ENCODE data around the gene EVI2A.

Gene EVI2A

DNA sequence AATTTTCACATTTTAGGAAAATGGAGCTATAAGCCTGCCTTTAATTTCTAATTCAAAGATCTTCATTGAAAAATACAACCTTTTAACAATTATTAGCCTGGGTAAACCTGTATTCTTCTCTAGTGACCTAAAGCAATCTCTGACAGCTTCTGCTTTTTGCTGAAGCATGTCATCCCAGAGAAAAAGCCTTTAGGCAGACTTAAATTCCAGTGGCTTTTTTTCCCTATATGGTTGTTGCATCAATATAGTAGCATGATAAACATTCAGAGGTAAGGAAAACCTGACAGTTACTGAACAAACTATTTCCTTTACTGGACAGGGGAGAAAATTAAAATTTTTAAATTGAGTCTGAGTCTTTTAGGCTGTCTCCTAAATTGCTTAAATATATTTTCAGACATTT lies 7.8 kb upstream of the EVI2A start:
- no peak overlapping the region for H3K27ac ChIP-seq (ENCODE audit: low read depth, low read length)
- no peaks in the 10 kb centered on the region for H3K79me2 ChIP-seq (ENCODE audit: insufficient read depth, low read length)
- no peak for TF ChIP-seq EZH2phosphoT487 (conservative IDR thresholded peaks at IDR 0.05; ENCODE audit: low read length)
- TF ChIP-seq, protein P1, sequence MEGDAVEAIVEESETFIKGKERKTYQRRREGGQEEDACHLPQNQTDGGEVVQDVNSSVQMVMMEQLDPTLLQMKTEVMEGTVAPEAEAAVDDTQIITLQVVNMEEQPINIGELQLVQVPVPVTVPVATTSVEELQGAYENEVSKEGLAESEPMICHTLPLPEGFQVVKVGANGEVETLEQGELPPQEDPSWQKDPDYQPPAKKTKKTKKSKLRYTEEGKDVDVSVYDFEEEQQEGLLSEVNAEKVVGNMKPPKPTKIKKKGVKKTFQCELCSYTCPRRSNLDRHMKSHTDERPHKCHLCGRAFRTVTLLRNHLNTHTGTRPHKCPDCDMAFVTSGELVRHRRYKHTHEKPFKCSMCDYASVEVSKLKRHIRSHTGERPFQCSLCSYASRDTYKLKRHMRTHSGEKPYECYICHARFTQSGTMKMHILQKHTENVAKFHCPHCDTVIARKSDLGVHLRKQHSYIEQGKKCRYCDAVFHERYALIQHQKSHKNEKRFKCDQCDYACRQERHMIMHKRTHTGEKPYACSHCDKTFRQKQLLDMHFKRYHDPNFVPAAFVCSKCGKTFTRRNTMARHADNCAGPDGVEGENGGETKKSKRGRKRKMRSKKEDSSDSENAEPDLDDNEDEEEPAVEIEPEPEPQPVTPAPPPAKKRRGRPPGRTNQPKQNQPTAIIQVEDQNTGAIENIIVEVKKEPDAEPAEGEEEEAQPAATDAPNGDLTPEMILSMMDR (IDR thresholded peaks at IDR 0.05; ENCODE audit: insufficient read depth, low read length, poor library complexity, severe bottlenecking) = no peak
- H3K4me3 ChIP-seq (ENCODE audit: insufficient read depth, low read length, poor library complexity, severe bottlenecking) = no peak overlapping the region
- no peak overlapping the region for H3K9ac ChIP-seq (ENCODE audit: low read length)
- H4K20me1 ChIP-seq (ENCODE audit: low read depth, low read length) = no peaks in the 10 kb centered on the region
- no peaks in the 10 kb centered on the region for H3K9me3 ChIP-seq (ENCODE audit: insufficient read depth, low read length)
- no peaks in the 10 kb centered on the region for H3K9me2 ChIP-seq (replicated peaks; ENCODE audit: insufficient read depth, low read length)
- no peaks in the 10 kb centered on the region for H3K27me3 ChIP-seq (ENCODE audit: low read length)
- H3F3A ChIP-seq (ENCODE audit: insufficient read depth) = no peaks in the 10 kb centered on the region
- no peak overlapping the region for H3K4me2 ChIP-seq (ENCODE audit: low read depth, low read length, poor library complexity, severe bottlenecking)
- peaks cover 11% of the 10 kb centered on the region; the same call in 1 of the 2 replicates for H3K36me3 ChIP-seq (ENCODE audit: low read length)
- H2AFZ ChIP-seq (ENCODE audit: low read depth, low read length, severe bottlenecking) = no peak overlapping the region

- no peaks in the 10 kb centered on the region for H3K9me3 ChIP-seq (ENCODE audit: insufficient read depth, low read length)
- TF ChIP-seq EZH2phosphoT487 (conservative IDR thresholded peaks at IDR 0.05; ENCODE audit: low read length) = no peak
- TF ChIP-seq, protein P1 (IDR thresholded peaks at IDR 0.05; ENCODE audit: insufficient read depth, low read length, poor library complexity, severe bottlenecking) = no peak
- H4K20me1 ChIP-seq (ENCODE audit: low read depth, low read length) = no peaks in the 10 kb centered on the region
- H3K27ac ChIP-seq (ENCODE audit: low read depth, low read length) = no peak overlapping the region
- H2AFZ ChIP-seq (ENCODE audit: low read depth, low read length, severe bottlenecking) = no peak overlapping the region
- no peaks in the 10 kb centered on the region for H3K9me2 ChIP-seq (replicated peaks; ENCODE audit: insufficient read depth, low read length)
- no peaks in the 10 kb centered on the region for H3F3A ChIP-seq (ENCODE audit: insufficient read depth)
- H3K4me2 ChIP-seq (ENCODE audit: low read depth, low read length, poor library complexity, severe bottlenecking) = no peak overlapping the region
- peaks cover 11% of the 10 kb centered on the region; the same call in 1 of the 2 replicates for H3K36me3 ChIP-seq (ENCODE audit: low read length)
- no peaks in the 10 kb centered on the region for H3K79me2 ChIP-seq (ENCODE audit: insufficient read depth, low read length)
- no peaks in the 10 kb centered on the region for H3K27me3 ChIP-seq (ENCODE audit: low read length)
- no peak overlapping the region for H3K4me3 ChIP-seq (ENCODE audit: insufficient read depth, low read length, poor library complexity, severe bottlenecking)
- H3K9ac ChIP-seq (ENCODE audit: low read length) = no peak overlapping the region
Observed at GRCh38 chr17:31328160-31328535, 6.7 kb upstream of the EVI2A start.

GRCh38 chr17:31327534-31328159 lies 6.2 kb upstream of the EVI2A start:
- Histone ChIP-seq H3K4me3 (ENCODE audit: insufficient read depth, low read length, poor library complexity, severe bottlenecking) (no peak overlapping the region), H3K9ac (ENCODE audit: low read length) (no peak overlapping the region), H3K4me2 (ENCODE audit: low read depth, low read length, poor library complexity, severe bottlenecking) (no peak overlapping the region), H3F3A (ENCODE audit: insufficient read depth) (peaks cover 3% of the 10 kb centered on the region; the same call in 1 of the 2 replicates), H3K36me3 (ENCODE audit: low read length) (peaks cover 11% of the 10 kb centered on the region; the same call in 1 of the 2 replicates), H3K27ac (ENCODE audit: low read depth, low read length) (no peak overlapping the region), H3K79me2 (ENCODE audit: insufficient read depth, low read length) (no peaks in the 10 kb centered on the region), H2AFZ (ENCODE audit: low read depth, low read length, severe bottlenecking) (no peak overlapping the region), H4K20me1 (ENCODE audit: low read depth, low read length) (no peaks in the 10 kb centered on the region), H3K9me2 (replicated peaks; ENCODE audit: insufficient read depth, low read length) (no peaks in the 10 kb centered on the region), H3K9me3 (ENCODE audit: insufficient read depth, low read length) (no peaks in the 10 kb centered on the region), H3K27me3 (ENCODE audit: low read length) (no peaks in the 10 kb centered on the region)
- TF ChIP-seq, protein P1 (IDR thresholded peaks at IDR 0.05; ENCODE audit: insufficient read depth, low read length, poor library complexity, severe bottlenecking) = no peak
- TF ChIP-seq EZH2phosphoT487 (conservative IDR thresholded peaks at IDR 0.05; ENCODE audit: low read length) = no peak

All from SU-DHL-6 (cell line).